HCT116 (cell line): ENCODE measurements around the gene CAPN10. TPM values are rescaled to one million over a fixed set of nuclear protein-coding genes. Genes with fewer than 3 reads are reported as not detected.

Experiments used
- ATAC-seq: fragments of 200-7000 bp; cut with Tn5 transposase; 2 replicates; pipeline ENCODE4 v1.9.1; 2020; ENCODE audit warnings: mild to moderate bottlenecking, moderate library complexity
- BruUV-seq: library from RNA; stranded (reverse); fragments of 400-500 nt; replicated peaks from 2 replicates; lab custom pipeline; 2021; lab: Mats Ljungman, UMichigan
- CTCF ChIA-PET: fragments of 300-600 bp; sonication (Branson Sonifier 250); formaldehyde crosslinking; loops from one replicate; lab custom pipeline; 2021; ENCODE audit warnings: antibody characterized with exemption; lab: Charles Lee
- POLR2A ChIA-PET: fragments of 300-600, 350-600 bp; sonication (Branson Sonifier 250); formaldehyde crosslinking; loops from one replicate; lab custom pipeline; 2021; ENCODE audit warnings: antibody characterized with exemption; lab: Charles Lee
- RAD21 ChIA-PET, 2 experiments: fragments of 300-600 bp; sonication (Branson Sonifier 250); formaldehyde crosslinking; loops; one replicate each; lab custom pipeline; 2023; ENCODE audit warnings: low total read pairs in 2 of 2; ENCODE audit not compliant: uncharacterized antibody in 2 of 2, unreplicated experiment in 2 of 2, low non-redundant PET in 1 of 2; lab: Charles Lee
- DNase-seq: peaks from one replicate; pipeline ENCODE4 v3.0.0-alpha.2; 2010; ENCODE audit warnings: low read depth, low spot score
- H2AFZ ChIP-seq: fragments of 200-600 bp; shearing (Covaris generic), sonication (generic); 2 replicates; pipeline ENCODE4 v1.6.1; 2017; ENCODE audit warnings: low read depth, mixed run types, mixed read lengths, antibody characterized with exemption, low read length; ENCODE audit not compliant: poor library complexity, severe bottlenecking
- H3K27ac ChIP-seq: 2 replicates; pipeline ENCODE4 v1.5.1; 2012; ENCODE audit warnings: low read depth, low read length
- H3K27me3 ChIP-seq: fragments of 200-600 bp; sonication (generic); 2 replicates; pipeline ENCODE4 v1.6.1; 2016; ENCODE audit warnings: mixed run types, low read length, mixed read lengths; ENCODE audit not compliant: insufficient read depth
- H3K36me3 ChIP-seq, 2 experiments: fragments of 200-500 bp in 1 of 2; fragments of 200-600 bp in 1 of 2; sonication (Bioruptor generic) in 1 of 2; sonication (generic) in 1 of 2; 2 replicates each; pipeline versions ENCODE4 v1.5.1 to v1.6.1; 2014 to 2016; ENCODE audit warnings: low read length in 2 of 2, inconsistent platforms in 1 of 2, mixed read lengths in 1 of 2, mixed run types in 1 of 2; ENCODE audit not compliant: insufficient read depth in 2 of 2, control insufficient read depth in 1 of 2
- H3K4me1 ChIP-seq, 2 experiments: fragments of 200-600 bp in 1 of 2; sonication (generic) in 1 of 2; 2 replicates each; pipeline versions ENCODE4 v1.5.1 to v1.6.1; 2012 to 2017; ENCODE audit warnings: low read length in 2 of 2, inconsistent platforms in 1 of 2, mild to moderate bottlenecking in 1 of 2, mixed read lengths in 1 of 2, mixed run types in 1 of 2, moderate library complexity in 1 of 2; ENCODE audit not compliant: insufficient read depth in 2 of 2, control insufficient read depth in 1 of 2
- H3K4me2 ChIP-seq: fragments of 200-600 bp; sonication (generic); 2 replicates; pipeline ENCODE4 v1.6.1; 2017; ENCODE audit warnings: mixed run types, low read length, mixed read lengths
- H3K4me3 ChIP-seq, 2 experiments: fragments of 200-600 bp in 1 of 2; sonication (generic) in 1 of 2; replicated peaks in 1 of 2; 2 replicates each; pipeline ENCODE4 v1.5.1; 2011 to 2016; ENCODE audit warnings: low read length in 2 of 2, control low read depth in 1 of 2, low read depth in 1 of 2, mild to moderate bottlenecking in 1 of 2, mixed read lengths in 1 of 2, mixed run types in 1 of 2
- H3K79me2 ChIP-seq: fragments of 200-600 bp; sonication (generic); 2 replicates; pipeline ENCODE4 v1.6.1; 2017; ENCODE audit warnings: mild to moderate bottlenecking, mixed run types, low read length, moderate library complexity, mixed read lengths; ENCODE audit not compliant: insufficient read depth
- H3K9ac ChIP-seq: fragments of 200-600 bp; sonication (generic); 2 replicates; pipeline ENCODE4 v1.6.1; 2016; ENCODE audit warnings: low read length, mixed read lengths
- H3K9me2 ChIP-seq: fragments of 200-600 bp; sonication (generic), shearing (Covaris generic); 2 replicates; pipeline ENCODE4 v1.6.1; 2017; ENCODE audit warnings: mixed run types, mild to moderate bottlenecking, moderate library complexity; ENCODE audit not compliant: insufficient read depth
- H3K9me3 ChIP-seq, 2 experiments: fragments of 200-500 bp in 1 of 2; fragments of 200-600 bp in 1 of 2; sonication (Bioruptor generic) in 1 of 2; sonication (generic) in 1 of 2; 2 replicates each; pipeline ENCODE4 v1.6.1; 2014 to 2017; ENCODE audit warnings: low read length in 2 of 2, mixed read lengths in 2 of 2, inconsistent platforms in 1 of 2, low read depth in 1 of 2, mild to moderate bottlenecking in 1 of 2, mixed run types in 1 of 2, moderate library complexity in 1 of 2; ENCODE audit not compliant: control insufficient read depth in 1 of 2, insufficient read depth in 1 of 2
- H4K20me1 ChIP-seq: fragments of 200-600 bp; sonication (generic), shearing (Covaris generic); 2 replicates; pipeline ENCODE4 v1.6.1; 2017; ENCODE audit warnings: mixed run types, mild to moderate bottlenecking, moderate library complexity; ENCODE audit not compliant: insufficient read depth
- CBX3 ChIP-seq: IDR thresholded peaks from 2 replicates; pipeline ENCODE4 v1.6.1; 2012; ENCODE audit warnings: low read depth
- EGR1 ChIP-seq: IDR thresholded peaks from 2 replicates; pipeline ENCODE4 v1.6.1; 2012; ENCODE audit warnings: low read depth
- EZH2 ChIP-seq: fragments of 200-600 bp; sonication (generic); IDR thresholded peaks from 2 replicates; pipeline ENCODE4 v1.6.1; 2017; ENCODE audit warnings: antibody characterized with exemption, mixed run types
- EZH2phosphoT487 ChIP-seq: fragments of 200-600 bp; IDR thresholded peaks from 2 replicates; pipeline ENCODE4 v1.6.1; 2018; ENCODE audit warnings: antibody characterized with exemption, borderline replicate concordance
- FOSL1 ChIP-seq: IDR thresholded peaks from 2 replicates; pipeline ENCODE4 v1.6.1; 2012; ENCODE audit warnings: low read depth
- JUND ChIP-seq: IDR thresholded peaks from 2 replicates; pipeline ENCODE4 v1.6.1; 2012
- POLR2A ChIP-seq: IDR thresholded peaks from 2 replicates; pipeline ENCODE4 v1.7.0; 2011; ENCODE audit warnings: borderline replicate concordance; ENCODE audit not compliant: insufficient read depth, insufficient read length; ENCODE audit errors: extremely low read depth
- POLR2AphosphoS5 ChIP-seq: IDR thresholded peaks from 2 replicates; pipeline ENCODE4 v1.6.1; 2011; ENCODE audit warnings: mild to moderate bottlenecking, low read depth, low read length, moderate library complexity
- RAD21 ChIP-seq: IDR thresholded peaks from 2 replicates; pipeline ENCODE4 v1.6.1; 2012; ENCODE audit warnings: low read depth, mild to moderate bottlenecking
- SIN3A ChIP-seq: IDR thresholded peaks from 2 replicates; pipeline ENCODE4 v1.6.1; 2012; ENCODE audit warnings: low read depth
- SP1 ChIP-seq: IDR thresholded peaks from 2 replicates; pipeline ENCODE4 v1.6.1; 2012; ENCODE audit warnings: low read depth
- SRF ChIP-seq: IDR thresholded peaks from 2 replicates; pipeline ENCODE4 v1.6.1; 2012; ENCODE audit warnings: low read depth
- TCF7L2 ChIP-seq: IDR thresholded peaks from 2 replicates; pipeline ENCODE4 v1.7.0; 2011; ENCODE audit warnings: borderline replicate concordance, inconsistent platforms; ENCODE audit not compliant: insufficient read depth, insufficient read length; ENCODE audit errors: extremely low read depth
- YY1 ChIP-seq: IDR thresholded peaks from 2 replicates; pipeline ENCODE4 v1.6.1; 2011; ENCODE audit warnings: low read length, low read depth, moderate library complexity, mild to moderate bottlenecking; ENCODE audit not compliant: insufficient replicate concordance; ENCODE audit errors: extremely low read depth
- ZBTB33 ChIP-seq: IDR thresholded peaks from 2 replicates; pipeline ENCODE4 v1.6.1; 2011; ENCODE audit warnings: mild to moderate bottlenecking, low read length, moderate library complexity; ENCODE audit not compliant: insufficient replicate concordance; ENCODE audit errors: extremely low read depth
- ZFX ChIP-seq: fragments of 450-650 bp; IDR thresholded peaks from 2 replicates; pipeline ENCODE4 v1.6.1; 2017
- ZNF274 ChIP-seq: fragments of 200-500 bp; sonication (Bioruptor generic); IDR thresholded peaks from 2 replicates; pipeline ENCODE4 v1.6.1; 2014; ENCODE audit warnings: mild to moderate bottlenecking, low read depth, low read length, inconsistent platforms
- intact Hi-C: fragments of 100-400 bp; cut with micrococcal nuclease; formaldehyde crosslinking; loops from 2 replicates; pipeline ENCODE4 v1.10.0; 2022
- total RNA-seq: library from RNA; stranded (reverse); gene quantifications from one replicate; pipeline ENCODE4 v1.2.1, GENCODE V29; 2021; ENCODE audit not compliant: unreplicated experiment
- TF ChIP-seq, protein P1 (sequence below), 3 experiments: fragments of 200-600 bp in 1 of 3; sonication (generic) in 1 of 3; IDR thresholded peaks in 2 of 3; conservative IDR thresholded peaks in 1 of 3; 2 replicates each; pipeline ENCODE4 v1.5.1; 2012 to 2017; ENCODE audit warnings: low read depth in 2 of 3, low read length in 2 of 3, antibody characterized with exemption in 1 of 3, borderline replicate concordance in 1 of 3, control low read depth in 1 of 3, mild to moderate bottlenecking in 1 of 3, mixed read lengths in 1 of 3, mixed run types in 1 of 3, moderate library complexity in 1 of 3; ENCODE audit not compliant: insufficient read depth in 1 of 3
- TF ChIP-seq, protein P2 (sequence below): IDR thresholded peaks from 2 replicates; pipeline ENCODE4 v1.6.1; 2012

Gene CAPN10
- total RNA-seq, 1 experiment from 2014 or later: 40.7 TPM

DNA sequence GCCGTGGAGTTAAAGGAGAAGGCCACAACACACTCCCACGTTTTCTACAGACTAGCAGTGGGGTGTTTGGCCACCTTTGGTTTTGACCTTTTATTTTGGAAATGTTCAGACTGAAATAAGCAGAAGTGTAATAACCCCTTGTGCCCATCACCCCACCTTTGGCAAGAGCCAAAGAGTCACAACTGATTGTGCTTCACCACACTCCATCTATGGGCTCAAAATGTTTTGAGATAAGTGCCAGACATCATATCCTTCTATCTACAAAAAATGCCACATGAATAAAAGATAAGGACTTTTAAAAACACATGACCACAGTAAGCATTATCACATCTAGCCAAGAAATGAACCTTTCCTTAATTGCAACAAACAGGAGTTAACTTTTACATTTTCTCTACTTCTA is 28.9 kb downstream of the CAPN10 start:
- ChIA-PET RAD21 (no interaction called here), CTCF (no interaction called here), POLR2A (no interaction called here)
- Histone ChIP-seq H3K36me3 (no peaks in the 10 kb centered on the region), H3K27me3 (no peaks in the 10 kb centered on the region), H3K27ac (no peak overlapping the region), H3K4me1 (no peaks in the 10 kb centered on the region), H3K79me2 (no peaks in the 10 kb centered on the region), H4K20me1 (no peaks in the 10 kb centered on the region), H3K9me3 (peaks cover 0 to 11% of the 10 kb centered on the region in 2 experiments; a peak in 2 of 4 replicates), H3K9ac (no peak overlapping the region), H3K9me2 (no peaks in the 10 kb centered on the region), H3K4me3 (no peak overlapping the region), H2AFZ (no peak overlapping the region), H3K4me2 (no peak overlapping the region)
- no peak for TF ChIP-seq CBX3
- no peak for TF ChIP-seq ZFX
- no peak for TF ChIP-seq SIN3A
- TF ChIP-seq SP1: no peak
- TF ChIP-seq, protein P1, sequence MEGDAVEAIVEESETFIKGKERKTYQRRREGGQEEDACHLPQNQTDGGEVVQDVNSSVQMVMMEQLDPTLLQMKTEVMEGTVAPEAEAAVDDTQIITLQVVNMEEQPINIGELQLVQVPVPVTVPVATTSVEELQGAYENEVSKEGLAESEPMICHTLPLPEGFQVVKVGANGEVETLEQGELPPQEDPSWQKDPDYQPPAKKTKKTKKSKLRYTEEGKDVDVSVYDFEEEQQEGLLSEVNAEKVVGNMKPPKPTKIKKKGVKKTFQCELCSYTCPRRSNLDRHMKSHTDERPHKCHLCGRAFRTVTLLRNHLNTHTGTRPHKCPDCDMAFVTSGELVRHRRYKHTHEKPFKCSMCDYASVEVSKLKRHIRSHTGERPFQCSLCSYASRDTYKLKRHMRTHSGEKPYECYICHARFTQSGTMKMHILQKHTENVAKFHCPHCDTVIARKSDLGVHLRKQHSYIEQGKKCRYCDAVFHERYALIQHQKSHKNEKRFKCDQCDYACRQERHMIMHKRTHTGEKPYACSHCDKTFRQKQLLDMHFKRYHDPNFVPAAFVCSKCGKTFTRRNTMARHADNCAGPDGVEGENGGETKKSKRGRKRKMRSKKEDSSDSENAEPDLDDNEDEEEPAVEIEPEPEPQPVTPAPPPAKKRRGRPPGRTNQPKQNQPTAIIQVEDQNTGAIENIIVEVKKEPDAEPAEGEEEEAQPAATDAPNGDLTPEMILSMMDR (IDR thresholded peaks at IDR 0.05 in 2 of 3, conservative IDR thresholded peaks at IDR 0.05 in 1 of 3; ENCODE audit: borderline replicate concordance in 1 of 3, insufficient read depth in 1 of 3, low read depth in 2 of 3, low read length in 2 of 3): no peak
- TF ChIP-seq, protein P2, sequence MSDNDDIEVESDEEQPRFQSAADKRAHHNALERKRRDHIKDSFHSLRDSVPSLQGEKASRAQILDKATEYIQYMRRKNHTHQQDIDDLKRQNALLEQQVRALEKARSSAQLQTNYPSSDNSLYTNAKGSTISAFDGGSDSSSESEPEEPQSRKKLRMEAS: no peak
- no peak for TF ChIP-seq EZH2phosphoT487
- TF ChIP-seq JUND: no peak
- TF ChIP-seq EZH2: no peak
- no peak for TF ChIP-seq POLR2AphosphoS5
- TF ChIP-seq TCF7L2: no peak
- no peak for TF ChIP-seq YY1
- TF ChIP-seq ZBTB33: no peak
- no peak for TF ChIP-seq ZNF274
- no peak for TF ChIP-seq FOSL1
- TF ChIP-seq RAD21: no peak
- TF ChIP-seq EGR1: no peak
- no peak for TF ChIP-seq SRF
- no peak for TF ChIP-seq POLR2A
- intact Hi-C loops: no loop called here
- DNase-seq: no peak
- ATAC-seq: no peak
- no TSS peak for BruUV-seq
